ENCODE data around the gene LRRC26. TPM values are rescaled to one million over a fixed set of nuclear protein-coding genes. Genes with fewer than 3 reads are reported as not detected.

LRRC26 gene
- total RNA-seq, 1 experiment from 2014 or later = 2.1 TPM

GRCh38 chr9:137205126-137206069 is 35.5 kb upstream of the LRRC26 start, which contains the start of the genes NDOR1 and TMEM203 (continued):
- TF ChIP-seq ZNF281 (CRISPR knock-in tag; IDR thresholded peaks at IDR 0.05) (no peak; the same call in 1 of the 2 replicates), NR2C2 (CRISPR knock-in tag; IDR thresholded peaks at IDR 0.05) (0 out of 2 replicates have a peak, but pooled peaks have one; percentile 8)

DNA sequence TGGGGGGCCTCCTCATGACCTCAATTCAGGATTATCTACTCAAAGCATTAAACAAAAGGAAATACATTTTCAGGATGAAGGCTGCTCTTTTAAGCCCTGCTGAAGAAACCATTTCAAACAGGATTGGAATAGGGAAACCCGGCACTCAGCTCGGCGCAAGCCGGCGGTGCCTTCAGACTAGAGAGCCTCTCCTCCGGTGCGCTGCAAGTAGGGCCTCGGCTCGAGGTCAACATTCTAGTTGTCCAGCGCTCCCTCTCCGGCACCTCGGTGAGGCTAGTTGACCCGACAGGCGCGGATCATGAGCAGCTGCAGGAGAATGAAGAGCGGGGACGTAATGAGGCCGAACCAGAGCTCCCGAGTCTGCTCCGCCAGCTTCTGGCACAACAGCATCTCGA is 34.9 kb upstream of the LRRC26 start:
- POLR2A ChIA-PET = interaction anchor here (1.4 kb wide), 1 partner anchor 16 kb away, joined by 4 read pairs; the partner anchor contains the start of gene SSNA1
- peak overlapping the region; percentile 97 for H3K4me3 Mint-ChIP-seq

More for the DNA sequence above, 34.9 kb upstream of the LRRC26 start:
- Mint-ChIP-seq H3K27me3 (ENCODE audit: low read depth) (no peaks in the 10 kb centered on the region), H3K9me3 (no peaks in the 10 kb centered on the region), H3K4me1 (peaks cover 31% of the 10 kb centered on the region), H3K36me3 (peaks cover 24% of the 10 kb centered on the region), H3K27ac (peak overlapping the region; percentile 82)
- no peak for TF ChIP-seq CBFB (CRISPR knock-in tag; IDR thresholded peaks at IDR 0.05; ENCODE audit: low read depth)
- TF ChIP-seq, protein P1, sequence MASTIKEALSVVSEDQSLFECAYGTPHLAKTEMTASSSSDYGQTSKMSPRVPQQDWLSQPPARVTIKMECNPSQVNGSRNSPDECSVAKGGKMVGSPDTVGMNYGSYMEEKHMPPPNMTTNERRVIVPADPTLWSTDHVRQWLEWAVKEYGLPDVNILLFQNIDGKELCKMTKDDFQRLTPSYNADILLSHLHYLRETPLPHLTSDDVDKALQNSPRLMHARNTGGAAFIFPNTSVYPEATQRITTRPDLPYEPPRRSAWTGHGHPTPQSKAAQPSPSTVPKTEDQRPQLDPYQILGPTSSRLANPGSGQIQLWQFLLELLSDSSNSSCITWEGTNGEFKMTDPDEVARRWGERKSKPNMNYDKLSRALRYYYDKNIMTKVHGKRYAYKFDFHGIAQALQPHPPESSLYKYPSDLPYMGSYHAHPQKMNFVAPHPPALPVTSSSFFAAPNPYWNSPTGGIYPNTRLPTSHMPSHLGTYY (CRISPR knock-in tag; IDR thresholded peaks at IDR 0.05) = no peak
- no peak for TF ChIP-seq ATF1 (CRISPR knock-in tag; IDR thresholded peaks at IDR 0.05)
- TF ChIP-seq MXD4 (CRISPR knock-in tag; IDR thresholded peaks at IDR 0.05; ENCODE audit: borderline replicate concordance) = no peak
- TF ChIP-seq SOX15 (CRISPR knock-in tag; IDR thresholded peaks at IDR 0.05) = no peak
- TF ChIP-seq HMGA2 (CRISPR knock-in tag; IDR thresholded peaks at IDR 0.05) = no peak
- TF ChIP-seq ZNF232 (CRISPR knock-in tag; IDR thresholded peaks at IDR 0.05) = no peak
- no peak for TF ChIP-seq ZNF532 (CRISPR knock-in tag; IDR thresholded peaks at IDR 0.05; ENCODE audit: borderline replicate concordance)
- TF ChIP-seq ZBTB43 (CRISPR knock-in tag; IDR thresholded peaks at IDR 0.05) = no peak
- CTCF ChIA-PET = interaction anchor here (0.9 to 1.8 kb wide), 5 partner anchors 14 to 33 kb away, joined by 3 to 6 read pairs (median 3); partner anchors contain the start of gene SSNA1
- DNase-seq (ENCODE audit: low spot score) (no peak), ATAC-seq (no peak)
